GM06990 (cell line): ENCODE data around the gene SEMA4G.

ENCODE experiments used
- DNase-seq: peaks from one replicate; pipeline ENCODE4 v3.0.0-alpha.2; 2011; ENCODE audit not compliant: insufficient read length; ENCODE audit errors: extremely low read depth
- H3K27me3 ChIP-seq: replicated peaks from 2 replicates; pipeline ENCODE4 v1.6.0; 2011; ENCODE audit warnings: low read length; ENCODE audit not compliant: control insufficient read depth, insufficient read depth
- H3K36me3 ChIP-seq: 2 replicates; pipeline ENCODE4 v1.5.1; 2011; ENCODE audit warnings: low read length; ENCODE audit not compliant: control insufficient read depth, insufficient read depth
- H3K4me3 ChIP-seq: replicated peaks from 2 replicates; pipeline ENCODE4 v1.5.1; 2011; ENCODE audit warnings: low read depth, mild to moderate bottlenecking, control low read depth, low read length
- TF ChIP-seq, protein P1 (sequence below): IDR thresholded peaks from 2 replicates; pipeline ENCODE4 v1.5.1; 2011; ENCODE audit warnings: low read length, control low read depth, mild to moderate bottlenecking, inconsistent platforms; ENCODE audit not compliant: insufficient read depth, poor library complexity, severe bottlenecking

The SEMA4G gene

DNA sequence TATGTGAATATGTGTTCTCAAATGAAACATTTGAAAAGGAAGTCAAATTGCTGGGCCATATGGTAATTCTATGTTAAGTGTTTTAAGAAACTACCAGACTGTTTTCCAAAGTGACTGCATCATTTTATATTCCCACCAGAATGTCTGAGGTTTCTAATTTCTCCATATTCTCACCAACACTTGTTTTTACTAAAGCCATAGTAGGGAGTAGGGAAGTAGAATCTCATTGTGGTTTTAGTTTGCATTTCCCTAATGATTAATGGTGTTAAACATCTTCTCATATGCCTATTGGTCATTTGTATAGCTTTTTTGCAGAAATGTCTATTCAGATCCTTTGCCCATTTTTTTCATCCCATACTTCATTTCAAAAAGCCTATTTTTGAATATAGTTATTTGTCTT, 9.1 kb upstream of the SEMA4G start:
- H3K27me3 ChIP-seq = no peaks in the 10 kb centered on the region
- DNase-seq = no peak
- H3K36me3 ChIP-seq = peaks cover 4% of the 10 kb centered on the region
- H3K4me3 ChIP-seq = no peak overlapping the region
- TF ChIP-seq, protein P1, sequence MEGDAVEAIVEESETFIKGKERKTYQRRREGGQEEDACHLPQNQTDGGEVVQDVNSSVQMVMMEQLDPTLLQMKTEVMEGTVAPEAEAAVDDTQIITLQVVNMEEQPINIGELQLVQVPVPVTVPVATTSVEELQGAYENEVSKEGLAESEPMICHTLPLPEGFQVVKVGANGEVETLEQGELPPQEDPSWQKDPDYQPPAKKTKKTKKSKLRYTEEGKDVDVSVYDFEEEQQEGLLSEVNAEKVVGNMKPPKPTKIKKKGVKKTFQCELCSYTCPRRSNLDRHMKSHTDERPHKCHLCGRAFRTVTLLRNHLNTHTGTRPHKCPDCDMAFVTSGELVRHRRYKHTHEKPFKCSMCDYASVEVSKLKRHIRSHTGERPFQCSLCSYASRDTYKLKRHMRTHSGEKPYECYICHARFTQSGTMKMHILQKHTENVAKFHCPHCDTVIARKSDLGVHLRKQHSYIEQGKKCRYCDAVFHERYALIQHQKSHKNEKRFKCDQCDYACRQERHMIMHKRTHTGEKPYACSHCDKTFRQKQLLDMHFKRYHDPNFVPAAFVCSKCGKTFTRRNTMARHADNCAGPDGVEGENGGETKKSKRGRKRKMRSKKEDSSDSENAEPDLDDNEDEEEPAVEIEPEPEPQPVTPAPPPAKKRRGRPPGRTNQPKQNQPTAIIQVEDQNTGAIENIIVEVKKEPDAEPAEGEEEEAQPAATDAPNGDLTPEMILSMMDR = no peak

DNA sequence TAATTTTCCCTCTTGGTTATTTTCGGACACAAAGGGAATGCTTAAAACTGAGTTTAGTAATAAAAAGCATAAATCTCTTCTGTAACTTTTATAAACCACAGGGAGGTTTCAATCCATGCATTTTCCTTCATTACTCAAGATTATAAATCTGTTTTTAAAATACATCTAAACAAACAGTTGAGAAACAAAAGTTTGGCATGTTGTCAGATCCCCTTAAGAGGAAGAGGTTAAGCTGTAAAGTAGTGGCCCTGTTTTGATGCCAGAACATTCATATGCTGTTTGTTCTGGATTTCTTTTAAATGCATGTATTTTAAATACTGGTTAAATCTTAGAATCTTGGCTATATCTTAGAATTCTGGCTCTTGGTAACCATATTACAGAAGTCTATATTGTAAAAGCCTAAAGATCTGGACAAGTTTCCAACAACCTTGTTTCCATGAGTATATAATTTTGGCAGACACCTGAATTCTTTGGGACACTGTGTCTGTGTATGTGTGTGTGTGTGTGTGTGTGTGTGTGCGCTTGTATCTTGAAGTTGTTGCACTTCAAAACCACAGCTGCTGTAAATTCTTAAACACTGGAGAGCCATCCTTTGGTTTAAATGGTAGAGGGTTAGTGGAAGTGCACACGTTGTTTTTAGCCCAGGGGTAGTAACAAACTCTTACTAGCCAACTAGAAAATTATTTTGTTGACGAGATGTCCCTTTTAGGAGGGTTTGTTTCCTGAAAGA, 6.8 kb upstream of the SEMA4G start:
- no peaks in the 10 kb centered on the region for H3K27me3 ChIP-seq
- DNase-seq = no peak
- H3K4me3 ChIP-seq = no peak overlapping the region
- peaks cover 6% of the 10 kb centered on the region for H3K36me3 ChIP-seq
- TF ChIP-seq, protein P1 = no peak

DNA sequence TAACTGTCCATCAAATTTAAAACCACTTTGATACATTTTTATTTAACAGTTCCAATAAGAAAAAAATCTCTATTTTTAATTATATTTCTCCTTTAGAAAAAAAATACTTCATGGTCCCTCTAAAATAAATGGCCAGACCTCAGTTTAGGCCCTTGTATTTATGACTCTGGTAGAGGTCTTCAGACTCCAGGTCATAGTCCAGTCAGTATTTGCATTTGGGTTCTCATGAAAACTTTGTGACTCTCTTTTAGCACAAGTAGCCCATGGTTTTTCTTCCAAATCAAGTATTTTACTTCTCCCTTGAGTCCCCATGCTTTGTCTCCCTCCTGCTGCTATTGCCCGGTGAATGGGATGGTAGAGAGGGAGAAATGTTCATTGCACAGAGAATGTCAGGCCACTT, 5.5 kb upstream of the SEMA4G start:
- no peak for DNase-seq
- no peak overlapping the region for H3K4me3 ChIP-seq
- H3K36me3 ChIP-seq = peaks cover 5% of the 10 kb centered on the region
- TF ChIP-seq, protein P1 = no peak
- no peaks in the 10 kb centered on the region for H3K27me3 ChIP-seq

DNA sequence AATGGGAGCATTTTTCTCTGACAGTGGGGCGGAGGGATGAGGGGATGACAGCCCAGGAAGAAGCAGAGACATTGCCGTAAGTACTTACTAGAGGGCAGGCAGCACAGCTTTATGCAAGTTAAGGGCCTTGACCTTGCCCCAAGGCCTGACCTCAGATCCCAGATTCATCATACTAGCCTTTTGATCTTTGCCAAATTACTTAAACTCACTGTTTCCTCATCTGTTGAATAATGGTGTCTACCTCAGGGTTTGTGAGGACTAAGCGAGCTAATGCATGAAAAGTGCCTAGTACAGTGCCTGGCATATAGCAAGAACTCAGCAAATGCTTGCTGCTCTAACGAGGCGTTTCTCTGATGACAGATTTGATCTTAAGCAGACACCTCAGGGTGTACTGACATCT, 3.5 kb upstream of the SEMA4G start:
- Histone ChIP-seq H3K4me3 (no peak overlapping the region), H3K27me3 (no peaks in the 10 kb centered on the region), H3K36me3 (peaks cover 5% of the 10 kb centered on the region)
- TF ChIP-seq, protein P1 = no peak
- DNase-seq = no peak

DNA sequence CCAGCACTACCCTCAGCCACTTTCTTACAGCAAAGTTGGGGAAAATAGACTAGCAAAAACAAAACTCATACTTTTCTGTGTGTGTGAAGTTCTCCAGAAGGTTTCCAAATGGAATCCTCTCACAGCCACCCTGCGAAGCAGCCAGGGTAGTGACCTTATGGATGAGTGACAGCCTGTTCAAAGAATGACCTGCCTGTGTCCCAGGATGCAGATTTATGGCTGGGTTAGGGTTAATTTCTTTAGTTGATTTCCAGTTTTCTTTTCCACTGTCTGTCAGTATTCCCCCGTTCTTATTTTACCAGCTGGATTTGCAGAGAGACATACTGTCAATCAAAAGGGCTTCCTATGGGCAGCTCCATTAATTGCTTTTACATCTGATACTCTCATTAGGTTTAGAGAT, 2.4 kb upstream of the SEMA4G start:
- no peaks in the 10 kb centered on the region for H3K27me3 ChIP-seq
- H3K4me3 ChIP-seq = no peak overlapping the region
- TF ChIP-seq, protein P1 = no peak
- peaks cover 5% of the 10 kb centered on the region for H3K36me3 ChIP-seq
- no peak for DNase-seq

DNA sequence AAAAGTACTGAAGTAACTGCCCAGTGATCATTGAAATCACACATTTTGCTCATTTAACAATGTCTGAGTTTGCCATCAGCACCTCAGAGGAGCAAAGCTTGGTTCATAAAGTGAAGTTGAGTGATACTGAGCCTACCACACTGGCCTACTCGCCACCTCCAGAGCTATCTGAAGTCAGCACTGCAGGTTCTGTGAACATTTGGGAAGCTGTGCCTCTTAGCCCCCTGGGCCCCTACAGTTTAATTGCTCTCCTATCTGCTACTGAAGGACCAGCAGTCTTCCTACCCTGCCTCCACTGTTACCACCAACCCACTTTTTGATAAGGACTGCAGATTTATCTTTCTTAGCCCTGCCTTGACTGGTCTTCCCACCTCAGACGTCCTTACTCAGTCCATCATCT, 2.0 kb upstream of the SEMA4G start:
- no peaks in the 10 kb centered on the region for H3K27me3 ChIP-seq
- TF ChIP-seq, protein P1 = no peak
- H3K4me3 ChIP-seq = no peak overlapping the region
- no peak for DNase-seq
- peaks cover 5% of the 10 kb centered on the region for H3K36me3 ChIP-seq
